Activated CD4-positive, alpha-beta memory T cell treated with anti-CD3 and anti-CD28 coated beads for 36 hours (primary cell): Measurements from ENCODE around the gene RFLNA. TPM values are rescaled to one million over a fixed set of nuclear protein-coding genes. Genes with fewer than 3 reads are reported as not detected.
"Not testable (repeated sequence)": the region's sequence is repeated elsewhere in the genome, so short reads cannot be mapped to it uniquely, and the experiment has no call there.

Experiments
- CTCF ChIA-PET: fragments of 350-600 bp; sonication (Branson Sonifier 250); formaldehyde crosslinking; loops from one replicate; lab custom pipeline; 2021; ENCODE audit warnings: antibody characterized with exemption, inconsistent platforms; lab: Charles Lee
- POLR2A ChIA-PET: fragments of 350-600 bp; sonication (Branson Sonifier 250); formaldehyde crosslinking; loops from one replicate; lab custom pipeline; 2021; ENCODE audit warnings: antibody characterized with exemption; lab: Charles Lee
- DNase-seq: peaks from one replicate; pipeline ENCODE4 v3.0.0-alpha.2; 2020
- H3K27ac Mint-ChIP-seq: one replicate; pipeline ENCODE4 v1.8.0; 2021; ENCODE audit warnings: mixed read lengths
- H3K27me3 Mint-ChIP-seq: one replicate; pipeline ENCODE4 v1.8.0; 2021; ENCODE audit warnings: mixed read lengths
- H3K36me3 Mint-ChIP-seq: one replicate; pipeline ENCODE4 v1.8.0; 2021; ENCODE audit warnings: mixed read lengths
- H3K4me1 Mint-ChIP-seq: one replicate; pipeline ENCODE4 v1.8.0; 2021; ENCODE audit warnings: low read depth, mixed read lengths
- H3K4me3 Mint-ChIP-seq: one replicate; pipeline ENCODE4 v1.8.0; 2021; ENCODE audit warnings: mild to moderate bottlenecking, mixed read lengths
- H3K9me3 Mint-ChIP-seq: one replicate; pipeline ENCODE4 v1.8.0; 2021; ENCODE audit warnings: mixed read lengths
- intact Hi-C: fragments of 100-400 bp; cut with micrococcal nuclease; formaldehyde crosslinking; loops from one replicate; pipeline ENCODE4 v1.15.1; 2023
- total RNA-seq, 2 experiments: library from RNA; stranded (reverse); gene quantifications; one replicate each; pipeline ENCODE4 v1.2.3, GENCODE V29; 2021

The RFLNA gene
- total RNA-seq, 2 experiments from 2014 or later = not detected

GRCh38 chr12:124300657-124301056 is 5.8 kb downstream of the RFLNA start:
- CTCF ChIA-PET, H3K4me3 Mint-ChIP-seq, H3K9me3 Mint-ChIP-seq, DNase-seq, H3K4me1 Mint-ChIP-seq, intact Hi-C loops, H3K27ac Mint-ChIP-seq, H3K36me3 Mint-ChIP-seq, POLR2A ChIA-PET: not testable (repeated sequence)
- peaks cover 23% of the 10 kb centered on the region for H3K27me3 Mint-ChIP-seq

GRCh38 chr12:124301084-124301654 is 6.3 kb downstream of the RFLNA start:
- H3K36me3 Mint-ChIP-seq = no peaks in the 10 kb centered on the region
- no peak for DNase-seq
- H3K4me1 Mint-ChIP-seq = no peaks in the 10 kb centered on the region
- no peaks in the 10 kb centered on the region for H3K9me3 Mint-ChIP-seq
- H3K27me3 Mint-ChIP-seq = peaks cover 19% of the 10 kb centered on the region
- POLR2A ChIA-PET = no interaction called here
- intact Hi-C loops = no loop called here
- no peak overlapping the region for H3K4me3 Mint-ChIP-seq
- CTCF ChIA-PET = no interaction called here
- H3K27ac Mint-ChIP-seq = no peak overlapping the region

- no peak for DNase-seq
- Mint-ChIP-seq H3K27me3 (peaks cover 10% of the 10 kb centered on the region), H3K9me3 (no peaks in the 10 kb centered on the region), H3K4me3 (no peak overlapping the region), H3K4me1 (no peaks in the 10 kb centered on the region), H3K27ac (no peak overlapping the region), H3K36me3 (no peaks in the 10 kb centered on the region)
- ChIA-PET CTCF (interaction anchor here (1.0 kb wide), 1 partner anchor 13 kb away, joined by 3 read pairs; no protein-coding TSS in a partner anchor), POLR2A (no interaction called here)
- intact Hi-C loops = no loop called here
Observed at GRCh38 chr12:124302241-124302806, 7.4 kb downstream of the RFLNA start.

- CTCF ChIA-PET = interaction anchor here (1.0 kb wide), 1 partner anchor 13 kb away, joined by 3 read pairs; no protein-coding TSS in a partner anchor
- Mint-ChIP-seq H3K4me3 (no peak overlapping the region), H3K27me3 (peaks cover 4% of the 10 kb centered on the region), H3K27ac (no peak overlapping the region), H3K9me3 (no peaks in the 10 kb centered on the region), H3K4me1 (no peaks in the 10 kb centered on the region), H3K36me3 (no peaks in the 10 kb centered on the region)
- DNase-seq = no peak
- intact Hi-C loops = no loop called here
- POLR2A ChIA-PET = no interaction called here
Observed at GRCh38 chr12:124302807-124303578, 8.1 kb downstream of the RFLNA start.

- Mint-ChIP-seq H3K36me3 (no peaks in the 10 kb centered on the region), H3K27me3 (no peaks in the 10 kb centered on the region), H3K4me3 (no peak overlapping the region), H3K9me3 (no peaks in the 10 kb centered on the region), H3K27ac (no peak overlapping the region), H3K4me1 (no peaks in the 10 kb centered on the region)
- ChIA-PET CTCF (interaction anchor here (1.0 kb wide), 1 partner anchor 12 kb away, joined by 3 read pairs; no protein-coding TSS in a partner anchor), POLR2A (no interaction called here)
- no peak for DNase-seq
- intact Hi-C loops = no loop called here
Observed at GRCh38 chr12:124303579-124304313, 8.9 kb downstream of the RFLNA start.

- Mint-ChIP-seq H3K27ac (no peak overlapping the region), H3K27me3 (no peaks in the 10 kb centered on the region), H3K36me3 (no peaks in the 10 kb centered on the region), H3K9me3 (no peaks in the 10 kb centered on the region), H3K4me1 (no peaks in the 10 kb centered on the region), H3K4me3 (no peak overlapping the region)
- intact Hi-C loops = no loop called here
- ChIA-PET CTCF (no interaction called here), POLR2A (no interaction called here)
- DNase-seq = no peak
Observed at GRCh38 chr12:124304314-124304790, 9.5 kb downstream of the RFLNA start.

GRCh38 chr12:124305136-124305535 is 10.2 kb downstream of the RFLNA start:
- H3K9me3 Mint-ChIP-seq = no peaks in the 10 kb centered on the region
- H3K27ac Mint-ChIP-seq = no peak overlapping the region
- no peaks in the 10 kb centered on the region for H3K27me3 Mint-ChIP-seq
- H3K4me1 Mint-ChIP-seq = no peaks in the 10 kb centered on the region
- no peak overlapping the region for H3K4me3 Mint-ChIP-seq
- H3K36me3 Mint-ChIP-seq = no peaks in the 10 kb centered on the region
- POLR2A ChIA-PET = no interaction called here
- intact Hi-C loops = no loop called here
- CTCF ChIA-PET = no interaction called here
- no peak for DNase-seq

- H3K4me3 Mint-ChIP-seq = no peak overlapping the region
- no peaks in the 10 kb centered on the region for H3K4me1 Mint-ChIP-seq
- no peaks in the 10 kb centered on the region for H3K27me3 Mint-ChIP-seq
- H3K27ac Mint-ChIP-seq = no peak overlapping the region
- H3K9me3 Mint-ChIP-seq = no peaks in the 10 kb centered on the region
- intact Hi-C loops = no loop called here
- ChIA-PET CTCF (no interaction called here), POLR2A (no interaction called here)
- no peaks in the 10 kb centered on the region for H3K36me3 Mint-ChIP-seq
- no peak for DNase-seq
Observed at GRCh38 chr12:124305776-124306685, 11.1 kb downstream of the RFLNA start.

GRCh38 chr12:124306686-124307555 is 12.0 kb downstream of the RFLNA start:
- no peak for DNase-seq
- ChIA-PET POLR2A (no interaction called here), CTCF (no interaction called here)
- Mint-ChIP-seq H3K9me3 (no peaks in the 10 kb centered on the region), H3K27me3 (no peaks in the 10 kb centered on the region), H3K36me3 (no peaks in the 10 kb centered on the region), H3K4me3 (no peak overlapping the region), H3K27ac (no peak overlapping the region), H3K4me1 (no peaks in the 10 kb centered on the region)
- intact Hi-C loops = no loop called here

GRCh38 chr12:124307556-124307825 is 12.6 kb downstream of the RFLNA start:
- Mint-ChIP-seq H3K36me3 (no peaks in the 10 kb centered on the region), H3K9me3 (no peaks in the 10 kb centered on the region), H3K27ac (no peak overlapping the region), H3K4me3 (no peak overlapping the region), H3K4me1 (no peaks in the 10 kb centered on the region), H3K27me3 (no peaks in the 10 kb centered on the region)
- no peak for DNase-seq
- intact Hi-C loops = no loop called here
- ChIA-PET CTCF (no interaction called here), POLR2A (no interaction called here)

GRCh38 chr12:124308741-124309140 is 13.8 kb downstream of the RFLNA start:
- Mint-ChIP-seq H3K9me3 (no peaks in the 10 kb centered on the region), H3K27ac (no peak overlapping the region), H3K4me3 (no peak overlapping the region), H3K27me3 (no peaks in the 10 kb centered on the region), H3K36me3 (no peaks in the 10 kb centered on the region), H3K4me1 (no peaks in the 10 kb centered on the region)
- intact Hi-C loops = no loop called here
- POLR2A ChIA-PET = no interaction called here
- DNase-seq = no peak
- CTCF ChIA-PET = no interaction called here
